DND-41 (cell line): ENCODE results near the gene TRPM5.

ENCODE experiments used
- ATAC-seq: fragments of 200-7000 bp; cut with Tn5 transposase; 3 replicates; pipeline ENCODE4 v1.9.1; 2021; ENCODE audit warnings: low read depth; ENCODE audit not compliant: insufficient read depth
- DNase-seq: peaks from one replicate; pipeline ENCODE4 v3.0.0-alpha.2; 2020
- H2AFZ ChIP-seq: 2 replicates; pipeline ENCODE4 v1.6.0; 2012; ENCODE audit warnings: low read depth, low read length
- H3K27ac ChIP-seq: 2 replicates; pipeline ENCODE4 v1.5.1; 2012; ENCODE audit warnings: low read length, inconsistent platforms
- H3K27me3 ChIP-seq: fragments of 200-600 bp; sonication (generic); 2 replicates; pipeline ENCODE4 v1.6.0; 2012; ENCODE audit warnings: low read length, mild to moderate bottlenecking, inconsistent platforms; ENCODE audit not compliant: insufficient read depth, poor library complexity
- H3K36me3 ChIP-seq: 2 replicates; pipeline ENCODE4 v1.5.1; 2012; ENCODE audit warnings: low read length, inconsistent platforms; ENCODE audit not compliant: insufficient read depth
- H3K4me1 ChIP-seq: 2 replicates; pipeline ENCODE4 v1.5.1; 2012; ENCODE audit warnings: mild to moderate bottlenecking, low read length; ENCODE audit not compliant: insufficient read depth
- H3K4me2 ChIP-seq: 2 replicates; pipeline ENCODE4 v1.6.0; 2012; ENCODE audit warnings: mild to moderate bottlenecking, moderate library complexity, low read length, inconsistent platforms; ENCODE audit not compliant: insufficient read depth
- H3K4me3 ChIP-seq, 2 experiments: fragments of 200-600 bp in 1 of 2; shearing (Covaris generic) in 1 of 2; 2 replicates each; pipeline ENCODE4 v1.5.1; 2012 to 2016; ENCODE audit warnings: inconsistent platforms in 2 of 2, low read length in 2 of 2, mild to moderate bottlenecking in 2 of 2, low read depth in 1 of 2, moderate library complexity in 1 of 2
- H3K79me2 ChIP-seq: 2 replicates; pipeline ENCODE4 v1.6.0; 2012; ENCODE audit warnings: low read length, inconsistent platforms; ENCODE audit not compliant: insufficient read depth
- H3K9ac ChIP-seq: 2 replicates; pipeline ENCODE4 v1.6.0; 2012; ENCODE audit warnings: low read depth, mild to moderate bottlenecking, inconsistent platforms, low read length, moderate library complexity
- H3K9me3 ChIP-seq: 2 replicates; pipeline ENCODE4 v1.5.1; 2012; ENCODE audit warnings: low read length, moderate library complexity, mild to moderate bottlenecking, inconsistent platforms; ENCODE audit not compliant: insufficient read depth, severe bottlenecking
- H4K20me1 ChIP-seq: 2 replicates; pipeline ENCODE4 v1.6.0; 2012; ENCODE audit warnings: low read length; ENCODE audit not compliant: insufficient read depth
- CTCF ChIP-seq: IDR thresholded peaks from 2 replicates; pipeline ENCODE4 v1.5.1; 2012; ENCODE audit warnings: borderline replicate concordance, low read length, moderate library complexity, mild to moderate bottlenecking; ENCODE audit not compliant: poor library complexity, severe bottlenecking; ENCODE audit errors: extremely low read depth
- EZH2 ChIP-seq: IDR thresholded peaks from 3 replicates; pipeline ENCODE4 v1.6.1; 2012; ENCODE audit warnings: borderline replicate concordance, low read depth, mild to moderate bottlenecking, moderate library complexity, low read length, inconsistent platforms; ENCODE audit not compliant: severe bottlenecking

TRPM5 gene

GRCh38 chr11:2436013-2436520, 8.2 kb downstream of the TRPM5 start:
- Histone ChIP-seq H3K36me3 (no peaks in the 10 kb centered on the region), H4K20me1 (no peaks in the 10 kb centered on the region; the same call in 1 of the 2 replicates), H3K4me1 (no peaks in the 10 kb centered on the region), H3K4me3 (no peak overlapping the region), H3K4me2 (no peak overlapping the region), H3K79me2 (no peaks in the 10 kb centered on the region), H3K9ac (no peak overlapping the region), H2AFZ (no peak overlapping the region), H3K27me3 (no peaks in the 10 kb centered on the region), H3K27ac (no peak overlapping the region), H3K9me3 (no peaks in the 10 kb centered on the region)
- ATAC-seq = no peak
- no peak for TF ChIP-seq EZH2
- TF ChIP-seq CTCF = no peak
- no peak for DNase-seq

- H3K27me3 ChIP-seq = no peaks in the 10 kb centered on the region
- H3K36me3 ChIP-seq = no peaks in the 10 kb centered on the region
- ATAC-seq = no peak
- H3K79me2 ChIP-seq = no peaks in the 10 kb centered on the region
- H3K9ac ChIP-seq = no peak overlapping the region
- H2AFZ ChIP-seq = no peak overlapping the region
- H3K27ac ChIP-seq = no peak overlapping the region
- DNase-seq = no peak
- no peak overlapping the region for H3K4me3 ChIP-seq
- H4K20me1 ChIP-seq = no peaks in the 10 kb centered on the region; the same call in 1 of the 2 replicates
- H3K4me1 ChIP-seq = no peaks in the 10 kb centered on the region
- TF ChIP-seq CTCF = no peak
- TF ChIP-seq EZH2 = no peak
- H3K4me2 ChIP-seq = no peak overlapping the region
- no peaks in the 10 kb centered on the region for H3K9me3 ChIP-seq
These were observed 8.9 kb downstream of the TRPM5 start for GRCh38 chr11:2435288-2436012.

GRCh38 chr11:2434506-2435255, 9.6 kb downstream of the TRPM5 start:
- H4K20me1 ChIP-seq = no peaks in the 10 kb centered on the region; the same call in 1 of the 2 replicates
- H3K4me2 ChIP-seq = no peak overlapping the region
- H3K27me3 ChIP-seq = no peaks in the 10 kb centered on the region

More at GRCh38 chr11:2434506-2435255, 9.6 kb downstream of the TRPM5 start:
- no peak overlapping the region for H2AFZ ChIP-seq
- DNase-seq = no peak
- no peak for TF ChIP-seq EZH2
- no peak for TF ChIP-seq CTCF
- no peaks in the 10 kb centered on the region for H3K4me1 ChIP-seq
- H3K79me2 ChIP-seq = no peaks in the 10 kb centered on the region
- H3K4me3 ChIP-seq = no peak overlapping the region
- no peak for ATAC-seq
- no peak overlapping the region for H3K9ac ChIP-seq
- H3K27ac ChIP-seq = no peak overlapping the region
- H3K9me3 ChIP-seq = no peaks in the 10 kb centered on the region
- no peaks in the 10 kb centered on the region for H3K36me3 ChIP-seq
